IMR-90 (cell line): ENCODE data around the gene CLCC1. TPM values are rescaled to one million over a fixed set of nuclear protein-coding genes. Genes with fewer than 3 reads are reported as not detected.

ENCODE experiments used
- ATAC-seq: fragments of 200-7000 bp; cut with Tn5 transposase; 2 replicates; pipeline ENCODE4 v1.9.1; 2020; ENCODE audit warnings: low read depth, mild to moderate bottlenecking, moderate library complexity
- BruUV-seq: library from RNA; stranded (reverse); fragments of 400-500 nt; replicated peaks from 2 replicates; lab custom pipeline; 2021; lab: Mats Ljungman, UMichigan
- CTCF ChIA-PET: fragments of 300-600 bp; formaldehyde crosslinking; extraction: SDS; loops from one replicate; lab custom pipeline; 2021; ENCODE audit warnings: antibody characterized with exemption; lab: Yijun Ruan, JAX
- POLR2A ChIA-PET: fragments of 300-600 bp; sonication (Branson Sonifier 250); formaldehyde crosslinking; loops from one replicate; lab custom pipeline; 2022; ENCODE audit warnings: antibody characterized with exemption; ENCODE audit not compliant: unreplicated experiment; lab: Charles Lee
- DNase-seq: peaks from one replicate; pipeline ENCODE4 v3.0.0; 2013
- H2AFZ ChIP-seq: replicated peaks from 2 replicates; pipeline ENCODE3; 2013; ENCODE audit warnings: low read length, mild to moderate bottlenecking; ENCODE audit not compliant: poor library complexity
- H2AK5ac ChIP-seq: 2 replicates; pipeline ENCODE4 v1.6.1; 2013; ENCODE audit warnings: low read depth, low read length, inconsistent platforms
- H2AK9ac ChIP-seq: replicated peaks from 2 replicates; pipeline ENCODE3; 2013; ENCODE audit warnings: mild to moderate bottlenecking, low read depth, low read length, moderate library complexity; ENCODE audit not compliant: poor library complexity
- H2BK120ac ChIP-seq: 2 replicates; pipeline ENCODE4 v1.6.1; 2013; ENCODE audit warnings: low read depth, low read length, inconsistent platforms
- H2BK15ac ChIP-seq: 3 replicates; pipeline ENCODE4 v1.6.1; 2013; ENCODE audit warnings: low read depth, low read length, inconsistent platforms
- H2BK20ac ChIP-seq: 2 replicates; pipeline ENCODE4 v1.6.1; 2013; ENCODE audit warnings: low read depth, mild to moderate bottlenecking, inconsistent platforms, low read length, moderate library complexity
- H2BK5ac ChIP-seq: 2 replicates; pipeline ENCODE4 v1.6.1; 2013; ENCODE audit warnings: mild to moderate bottlenecking, low read depth, low read length, inconsistent platforms; ENCODE audit not compliant: poor library complexity, severe bottlenecking
- H3K14ac ChIP-seq: replicated peaks from 2 replicates; pipeline ENCODE4 v1.6.1; 2013; ENCODE audit warnings: low read depth, low read length, inconsistent platforms
- H3K18ac ChIP-seq: 2 replicates; pipeline ENCODE4 v1.6.1; 2013; ENCODE audit warnings: low read depth, low read length, control low read depth
- H3K23ac ChIP-seq: 2 replicates; pipeline ENCODE4 v1.6.1; 2013; ENCODE audit warnings: low read depth, low read length, inconsistent platforms
- H3K27ac ChIP-seq: 2 replicates; pipeline ENCODE4 v1.5.1; 2013; ENCODE audit warnings: mild to moderate bottlenecking, control low read depth, low read length; ENCODE audit not compliant: insufficient read depth
- H3K27me3 ChIP-seq: 2 replicates; pipeline ENCODE4 v1.6.1; 2013; ENCODE audit warnings: low read length; ENCODE audit not compliant: control insufficient read depth, insufficient read depth
- H3K36me3 ChIP-seq: 2 replicates; pipeline ENCODE4 v1.6.1; 2013; ENCODE audit warnings: low read length, mixed read lengths; ENCODE audit not compliant: control insufficient read depth, insufficient read depth
- H3K4ac ChIP-seq: 2 replicates; pipeline ENCODE4 v1.6.1; 2013; ENCODE audit warnings: low read depth, low read length, inconsistent platforms
- H3K4me1 ChIP-seq: 2 replicates; pipeline ENCODE4 v1.6.1; 2013; ENCODE audit warnings: low read length, mixed read lengths; ENCODE audit not compliant: control insufficient read depth, insufficient read depth
- H3K4me2 ChIP-seq: 2 replicates; pipeline ENCODE4 v1.6.1; 2013; ENCODE audit warnings: low read depth, mild to moderate bottlenecking, control low read depth, low read length, moderate library complexity
- H3K4me3 ChIP-seq: 2 replicates; pipeline ENCODE4 v1.5.1; 2013; ENCODE audit warnings: low read depth, mild to moderate bottlenecking, control low read depth, low read length, moderate library complexity; ENCODE audit not compliant: insufficient read depth
- H3K56ac ChIP-seq: 2 replicates; pipeline ENCODE4 v1.6.1; 2013; ENCODE audit warnings: low read length, inconsistent platforms; ENCODE audit not compliant: insufficient read depth; ENCODE audit errors: extremely low read depth
- H3K79me1 ChIP-seq, 2 experiments: 2 replicates each; pipeline ENCODE4 v1.6.1; 2013; ENCODE audit warnings: low read length in 2 of 2, inconsistent platforms in 1 of 2, low read depth in 1 of 2
- H3K9ac ChIP-seq: 2 replicates; pipeline ENCODE4 v1.6.1; 2013; ENCODE audit warnings: low read depth, low read length, control low read depth
- H3K9me1 ChIP-seq: 2 replicates; pipeline ENCODE4 v1.6.1; 2013; ENCODE audit warnings: low read length, inconsistent platforms; ENCODE audit not compliant: insufficient read depth
- H3K9me3 ChIP-seq: 2 replicates; pipeline ENCODE4 v1.6.1; 2013; ENCODE audit warnings: low read length; ENCODE audit not compliant: control insufficient read depth, insufficient read depth
- H4K20me1 ChIP-seq: 2 replicates; pipeline ENCODE4 v1.6.1; 2013; ENCODE audit warnings: low read length, inconsistent platforms; ENCODE audit not compliant: insufficient read depth
- H4K5ac ChIP-seq: 2 replicates; pipeline ENCODE4 v1.6.1; 2013; ENCODE audit warnings: mild to moderate bottlenecking, low read depth, low read length, control low read depth
- H4K8ac ChIP-seq, 2 experiments: 2 replicates each; pipeline ENCODE4 v1.6.1; 2013; ENCODE audit warnings: low read depth in 2 of 2, low read length in 2 of 2, control low read depth in 1 of 2, inconsistent platforms in 1 of 2
- H4K91ac ChIP-seq: 2 replicates; pipeline ENCODE4 v1.6.1; 2013; ENCODE audit warnings: low read depth, low read length, inconsistent platforms; ENCODE audit not compliant: insufficient read depth
- BHLHE40 ChIP-seq: fragments of 150-350 bp; IDR thresholded peaks from 2 replicates; pipeline ENCODE4 v1.6.1; 2016; ENCODE audit warnings: mild to moderate bottlenecking, low read depth, low read length
- CEBPB ChIP-seq: IDR thresholded peaks from 2 replicates; pipeline ENCODE4 v1.6.1; 2012; ENCODE audit warnings: low read depth, low read length, improper control_type of control experiment
- CHD1 ChIP-seq: IDR thresholded peaks from 2 replicates; pipeline ENCODE4 v1.6.1; 2012; ENCODE audit warnings: low read depth, low read length, improper control_type of control experiment
- MAZ ChIP-seq: IDR thresholded peaks from 2 replicates; pipeline ENCODE4 v1.6.1; 2012; ENCODE audit warnings: low read depth, mild to moderate bottlenecking, low read length, improper control_type of control experiment, moderate library complexity, borderline replicate concordance
- MXI1 ChIP-seq: IDR thresholded peaks from 2 replicates; pipeline ENCODE4 v1.6.1; 2012; ENCODE audit warnings: low read depth, mild to moderate bottlenecking, low read length, moderate library complexity, borderline replicate concordance
- NFE2L2 ChIP-seq: fragments of 150-350 bp; IDR thresholded peaks from 2 replicates; pipeline ENCODE4 v1.6.1; 2016; ENCODE audit warnings: low read depth, mild to moderate bottlenecking, low read length
- RAD21 ChIP-seq: IDR thresholded peaks from 2 replicates; pipeline ENCODE4 v1.6.1; 2012; ENCODE audit warnings: low read length, improper control_type of control experiment
- RCOR1 ChIP-seq: IDR thresholded peaks from 2 replicates; pipeline ENCODE4 v1.6.1; 2012; ENCODE audit warnings: mild to moderate bottlenecking, low read length, improper control_type of control experiment; ENCODE audit not compliant: insufficient replicate concordance
- RFX5 ChIP-seq: IDR thresholded peaks from 2 replicates; pipeline ENCODE4 v1.8.0; 2012; ENCODE audit warnings: low read depth, mild to moderate bottlenecking, low read length, moderate library complexity
- SMC3 ChIP-seq: fragments of 150-350 bp; IDR thresholded peaks from 2 replicates; pipeline ENCODE4 v1.6.1; 2016; ENCODE audit warnings: low read depth, mild to moderate bottlenecking, antibody characterized with exemption, low read length, moderate library complexity
- USF2 ChIP-seq: fragments of 150-350 bp; IDR thresholded peaks from 2 replicates; pipeline ENCODE4 v1.6.1; 2017; ENCODE audit warnings: mild to moderate bottlenecking, antibody characterized with exemption, low read length, low read depth
- WGBS, 2 experiments: methylation state at CpG; one replicate each; pipeline versions ENCODE4 v1.1.5 to v1.1.7; 2013; ENCODE audit warnings: missing lambda C conversion rate in 2 of 2; ENCODE audit not compliant: insufficient read length in 1 of 2; ENCODE audit errors: extremely low coverage in 2 of 2; 5-methylcytosine and 5-hydroxymethylcytosine counted together
- dilution Hi-C: fragments of 300-500 bp; cut with HindIII; formaldehyde crosslinking; loops from one replicate; pipeline ENCODE4 v1.14.3; 2018; ENCODE audit warnings: low sequenced_read_pairs; ENCODE audit not compliant: unreplicated experiment
- in situ Hi-C: fragments of 300-500 bp; cut with MboI; formaldehyde crosslinking; loops from 3 replicates; pipeline ENCODE4 v1.14.3; 2019; ENCODE audit warnings: low sequenced_read_pairs, inconsistent platforms, mixed read lengths
- intact Hi-C: fragments of 100-400 bp; cut with micrococcal nuclease; formaldehyde crosslinking; loops from 2 replicates; pipeline ENCODE4 v1.10.0; 2022
- polyA plus RNA-seq, 3 experiments: library from polyadenylated mRNA; depleted of rRNA; stranded (reverse); fragments of >200 nt; gene quantifications; 2 replicates each; pipeline ENCODE4 v1.2.3, GENCODE V29; 2012; ENCODE audit warnings: low replicate concordance in 1 of 3
- total RNA-seq: library from RNA; depleted of rRNA; stranded (reverse); fragments of >200 nt; gene quantifications from 2 replicates; pipeline ENCODE4 v1.2.3, GENCODE V29; 2012
- TF ChIP-seq, protein P1 (sequence below): conservative IDR thresholded peaks from 2 replicates; pipeline ENCODE4 v1.5.1; 2012; ENCODE audit warnings: mild to moderate bottlenecking, low read depth, low read length, improper control_type of control experiment
- TF ChIP-seq, protein P2 (sequence below): fragments of 150-350 bp; IDR thresholded peaks from 2 replicates; pipeline ENCODE4 v1.6.1; 2016; ENCODE audit warnings: low read depth, mild to moderate bottlenecking, low read length, moderate library complexity, borderline replicate concordance

CLCC1 gene
- total and polyA plus RNA-seq, 2 of the 4 experiments (the other 2 are of a cell fraction), result 19.3 to 29.6 TPM

DNA sequence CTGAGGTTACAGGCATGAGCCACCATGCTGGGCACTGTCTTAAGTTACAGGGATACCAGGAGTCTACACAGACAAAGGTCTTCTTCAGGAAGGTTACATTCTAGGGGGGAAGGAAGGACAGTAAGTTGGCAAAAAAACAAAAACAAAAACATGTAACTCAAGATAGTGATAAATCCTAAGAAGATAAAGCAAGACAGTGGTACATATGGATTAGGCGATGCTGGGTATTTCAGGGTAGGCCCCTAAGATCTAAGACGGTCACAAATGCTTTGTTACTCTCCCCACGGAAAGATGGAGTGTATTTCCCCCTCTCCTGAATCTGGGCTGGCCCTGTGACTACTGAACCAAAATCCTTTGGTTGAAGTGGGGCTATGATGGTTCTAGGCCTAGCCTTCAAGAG lies 8.2 kb downstream of the CLCC1 start:
- Histone ChIP-seq H4K8ac (no peak overlapping the region), H2BK120ac (no peak overlapping the region), H2AK9ac (no peak overlapping the region), H2BK5ac (no peak overlapping the region), H3K18ac (no peak overlapping the region), H2BK20ac (no peak overlapping the region), H3K4ac (no peak overlapping the region), H3K56ac (no peak overlapping the region), H3K14ac (no peak overlapping the region), H2AFZ (no peak overlapping the region), H3K23ac (no peak overlapping the region), H3K9me3 (no peaks in the 10 kb centered on the region), H3K9me1 (peaks cover 7% of the 10 kb centered on the region; the same call in 1 of the 2 replicates), H3K36me3 (peaks cover 7% of the 10 kb centered on the region), H2BK15ac (no peak overlapping the region), H3K4me3 (no peak overlapping the region), H2AK5ac (no peak overlapping the region), H3K27me3 (no peaks in the 10 kb centered on the region), H3K27ac (no peak overlapping the region), H3K79me1 (peaks cover 19 to 63% of the 10 kb centered on the region in 2 experiments), H3K4me1 (no peaks in the 10 kb centered on the region), H4K91ac (no peak overlapping the region), H4K20me1 (peaks cover 15% of the 10 kb centered on the region; the same call in 1 of the 2 replicates), H3K9ac (no peak overlapping the region), H3K4me2 (no peak overlapping the region), H4K5ac (no peak overlapping the region)
- TF ChIP-seq MAZ (no peak), CEBPB (no peak), SMC3 (no peak), BHLHE40 (no peak), RFX5 (no peak), MXI1 (no peak), NFE2L2 (no peak), CHD1 (no peak), RCOR1 (no peak), RAD21 (no peak), USF2 (no peak)
- TF ChIP-seq, protein P1, sequence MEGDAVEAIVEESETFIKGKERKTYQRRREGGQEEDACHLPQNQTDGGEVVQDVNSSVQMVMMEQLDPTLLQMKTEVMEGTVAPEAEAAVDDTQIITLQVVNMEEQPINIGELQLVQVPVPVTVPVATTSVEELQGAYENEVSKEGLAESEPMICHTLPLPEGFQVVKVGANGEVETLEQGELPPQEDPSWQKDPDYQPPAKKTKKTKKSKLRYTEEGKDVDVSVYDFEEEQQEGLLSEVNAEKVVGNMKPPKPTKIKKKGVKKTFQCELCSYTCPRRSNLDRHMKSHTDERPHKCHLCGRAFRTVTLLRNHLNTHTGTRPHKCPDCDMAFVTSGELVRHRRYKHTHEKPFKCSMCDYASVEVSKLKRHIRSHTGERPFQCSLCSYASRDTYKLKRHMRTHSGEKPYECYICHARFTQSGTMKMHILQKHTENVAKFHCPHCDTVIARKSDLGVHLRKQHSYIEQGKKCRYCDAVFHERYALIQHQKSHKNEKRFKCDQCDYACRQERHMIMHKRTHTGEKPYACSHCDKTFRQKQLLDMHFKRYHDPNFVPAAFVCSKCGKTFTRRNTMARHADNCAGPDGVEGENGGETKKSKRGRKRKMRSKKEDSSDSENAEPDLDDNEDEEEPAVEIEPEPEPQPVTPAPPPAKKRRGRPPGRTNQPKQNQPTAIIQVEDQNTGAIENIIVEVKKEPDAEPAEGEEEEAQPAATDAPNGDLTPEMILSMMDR, result no peak
- TF ChIP-seq, protein P2, sequence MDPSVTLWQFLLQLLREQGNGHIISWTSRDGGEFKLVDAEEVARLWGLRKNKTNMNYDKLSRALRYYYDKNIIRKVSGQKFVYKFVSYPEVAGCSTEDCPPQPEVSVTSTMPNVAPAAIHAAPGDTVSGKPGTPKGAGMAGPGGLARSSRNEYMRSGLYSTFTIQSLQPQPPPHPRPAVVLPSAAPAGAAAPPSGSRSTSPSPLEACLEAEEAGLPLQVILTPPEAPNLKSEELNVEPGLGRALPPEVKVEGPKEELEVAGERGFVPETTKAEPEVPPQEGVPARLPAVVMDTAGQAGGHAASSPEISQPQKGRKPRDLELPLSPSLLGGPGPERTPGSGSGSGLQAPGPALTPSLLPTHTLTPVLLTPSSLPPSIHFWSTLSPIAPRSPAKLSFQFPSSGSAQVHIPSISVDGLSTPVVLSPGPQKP, result no peak
- dilution Hi-C loops (no loop called here), in situ Hi-C loops (no loop called here), intact Hi-C loops (no loop called here)
- DNase-seq, result no peak
- no CpG with 5 or more reads among the region's 3 CpGs for WGBS, 2 experiments
- ChIA-PET POLR2A (no interaction called here), CTCF (no interaction called here)
- no TSS peak for BruUV-seq
- ATAC-seq, result no peak
